ENCODE data around the gene TEX47. TPM values are rescaled to one million over a fixed set of nuclear protein-coding genes. Genes with fewer than 3 reads are reported as not detected.

TEX47 gene
- total and polyA plus RNA-seq, 4 donors, result not detected

GRCh38 chr7:88806280-88807037 lies 10.9 kb upstream of the TEX47 start:
- no peak for DNase-seq
- WGBS, 2 donors, result 83 to 89% methylated on average over 2 of the region's 2 CpGs
- no peak for TF ChIP-seq CTCF (IDR thresholded peaks at IDR 0.05; ENCODE audit: control extremely low read depth, extremely low read depth)
- Histone ChIP-seq H3K4me1 (ENCODE audit: control insufficient read depth in 5 of 5, insufficient read depth in 5 of 5, low read length in 5 of 5) (no peaks in the 10 kb centered on the region), H3K4me3 (no peak overlapping the region), H3K27me3 (ENCODE audit: control insufficient read depth in 3 of 3, insufficient read depth in 3 of 3, low read length in 2 of 3) (no peaks in the 10 kb centered on the region), H3K27ac (ENCODE audit: low read depth in 1 of 2, low read length in 1 of 2) (no peak overlapping the region), H3K36me3 (ENCODE audit: control insufficient read depth in 4 of 4, insufficient read depth in 4 of 4, low read length in 4 of 4) (no peaks in the 10 kb centered on the region), H3K9ac (ENCODE audit: insufficient read depth in 1 of 2, low read length in 2 of 2) (no peak overlapping the region), H3K9me3 (ENCODE audit: control insufficient read depth in 4 of 4, insufficient read depth in 3 of 4, low read length in 3 of 4) (no peaks in the 10 kb centered on the region)
- no peak for ATAC-seq (ENCODE audit: insufficient read depth, low FRiP score)

DNA sequence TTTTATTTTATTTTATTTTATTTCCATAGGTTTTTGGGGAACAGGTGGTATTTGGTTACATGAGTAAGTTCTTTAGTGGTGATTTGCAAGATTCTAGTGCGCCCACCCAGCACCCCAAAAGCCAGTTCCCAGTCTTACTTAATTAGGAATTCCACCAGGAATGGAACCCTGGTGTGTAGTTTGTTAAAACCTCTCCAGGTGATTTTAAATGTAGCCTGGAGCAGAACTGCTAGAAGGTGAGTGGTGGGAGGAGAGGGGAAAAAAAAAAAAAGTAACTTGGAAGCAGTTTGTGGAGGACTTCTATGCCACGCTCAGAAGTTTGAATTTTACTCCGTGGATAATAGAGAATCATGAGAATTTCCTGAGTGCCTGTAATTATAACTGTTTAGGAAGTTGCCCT lies 5.5 kb upstream of the TEX47 start:
- Histone ChIP-seq H3K36me3 (ENCODE audit: control insufficient read depth in 4 of 4, insufficient read depth in 4 of 4, low read length in 4 of 4) (no peaks in the 10 kb centered on the region), H3K9me3 (ENCODE audit: control insufficient read depth in 4 of 4, insufficient read depth in 3 of 4, low read length in 3 of 4) (no peaks in the 10 kb centered on the region), H3K9ac (ENCODE audit: insufficient read depth in 1 of 2, low read length in 2 of 2) (no peak overlapping the region), H3K4me1 (ENCODE audit: control insufficient read depth in 5 of 5, insufficient read depth in 5 of 5, low read length in 5 of 5) (no peaks in the 10 kb centered on the region), H3K27me3 (ENCODE audit: control insufficient read depth in 3 of 3, insufficient read depth in 3 of 3, low read length in 2 of 3) (no peaks in the 10 kb centered on the region), H3K27ac (ENCODE audit: low read depth in 1 of 2, low read length in 1 of 2) (no peak overlapping the region), H3K4me3 (no peak overlapping the region)
- ATAC-seq (ENCODE audit: insufficient read depth, low FRiP score) (no peak), DNase-seq (no peak)
- WGBS, 2 donors, result 57 to 69% methylated on average over 3 of the region's 3 CpGs
- no peak for TF ChIP-seq CTCF (IDR thresholded peaks at IDR 0.05; ENCODE audit: control extremely low read depth, extremely low read depth)

- no peak overlapping the region for H3K9ac ChIP-seq (ENCODE audit: insufficient read depth in 1 of 2, low read length in 2 of 2)
- 60 to 76% methylated on average over 3 of the region's 3 CpGs for WGBS, 2 donors
- no peak overlapping the region for H3K27ac ChIP-seq (ENCODE audit: low read depth in 1 of 2, low read length in 1 of 2)
- H3K4me1 ChIP-seq (ENCODE audit: control insufficient read depth in 5 of 5, insufficient read depth in 5 of 5, low read length in 5 of 5), result no peaks in the 10 kb centered on the region
- no peaks in the 10 kb centered on the region for H3K9me3 ChIP-seq (ENCODE audit: control insufficient read depth in 4 of 4, insufficient read depth in 3 of 4, low read length in 3 of 4)
- no peaks in the 10 kb centered on the region for H3K27me3 ChIP-seq (ENCODE audit: control insufficient read depth in 3 of 3, insufficient read depth in 3 of 3, low read length in 2 of 3)
- no peaks in the 10 kb centered on the region for H3K36me3 ChIP-seq (ENCODE audit: control insufficient read depth in 4 of 4, insufficient read depth in 4 of 4, low read length in 4 of 4)
- DNase-seq (no peak), ATAC-seq (ENCODE audit: insufficient read depth, low FRiP score) (no peak)
- no peak for TF ChIP-seq CTCF (IDR thresholded peaks at IDR 0.05; ENCODE audit: control extremely low read depth, extremely low read depth)
- H3K4me3 ChIP-seq, result no peak overlapping the region
These were observed 3.2 kb downstream of the TEX47 start for GRCh38 chr7:88792361-88792760.

DNA sequence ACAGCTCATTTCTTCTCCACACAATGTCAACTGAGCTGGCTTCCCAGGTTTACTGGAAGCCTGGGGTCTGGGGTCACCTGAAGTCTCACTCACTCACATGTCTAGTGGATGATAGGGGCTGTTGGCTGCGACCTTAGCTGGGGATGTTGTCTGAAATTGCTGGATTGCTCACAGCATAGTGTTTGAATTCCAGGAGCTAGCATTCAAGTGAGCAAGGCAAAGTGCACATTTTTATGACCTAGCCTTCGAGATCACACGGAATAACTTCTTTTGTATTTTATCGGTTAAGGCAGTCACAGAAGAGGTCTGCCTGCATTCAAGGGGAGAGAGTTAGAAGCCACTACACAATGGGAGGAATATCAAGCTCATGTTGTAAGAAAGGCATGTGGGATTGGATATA lies 3.6 kb downstream of the TEX47 start:
- Histone ChIP-seq H3K9ac (ENCODE audit: insufficient read depth in 1 of 2, low read length in 2 of 2) (no peak overlapping the region), H3K4me3 (no peak overlapping the region), H3K27me3 (ENCODE audit: control insufficient read depth in 3 of 3, insufficient read depth in 3 of 3, low read length in 2 of 3) (no peaks in the 10 kb centered on the region), H3K9me3 (ENCODE audit: control insufficient read depth in 4 of 4, insufficient read depth in 3 of 4, low read length in 3 of 4) (no peaks in the 10 kb centered on the region), H3K4me1 (ENCODE audit: control insufficient read depth in 5 of 5, insufficient read depth in 5 of 5, low read length in 5 of 5) (no peaks in the 10 kb centered on the region), H3K36me3 (ENCODE audit: control insufficient read depth in 4 of 4, insufficient read depth in 4 of 4, low read length in 4 of 4) (no peaks in the 10 kb centered on the region), H3K27ac (ENCODE audit: low read depth in 1 of 2, low read length in 1 of 2) (no peak overlapping the region)
- no peak for DNase-seq
- no peak for TF ChIP-seq CTCF (IDR thresholded peaks at IDR 0.05; ENCODE audit: control extremely low read depth, extremely low read depth)
- 75 to 92% methylated on average over 4 of the region's 4 CpGs for WGBS, 2 donors
- ATAC-seq (ENCODE audit: insufficient read depth, low FRiP score), result no peak

Data from lung (tissue), 12 donors.